Measurements from ENCODE around the gene RUNX3. TPM values are rescaled to one million over a fixed set of nuclear protein-coding genes. Genes with fewer than 3 reads are reported as not detected.

The RUNX3 gene
- polyA plus RNA-seq, 1 donor (not counting 4 experiments of a cell fraction or from before 2014, with no cell fraction given), result not detected

DNA sequence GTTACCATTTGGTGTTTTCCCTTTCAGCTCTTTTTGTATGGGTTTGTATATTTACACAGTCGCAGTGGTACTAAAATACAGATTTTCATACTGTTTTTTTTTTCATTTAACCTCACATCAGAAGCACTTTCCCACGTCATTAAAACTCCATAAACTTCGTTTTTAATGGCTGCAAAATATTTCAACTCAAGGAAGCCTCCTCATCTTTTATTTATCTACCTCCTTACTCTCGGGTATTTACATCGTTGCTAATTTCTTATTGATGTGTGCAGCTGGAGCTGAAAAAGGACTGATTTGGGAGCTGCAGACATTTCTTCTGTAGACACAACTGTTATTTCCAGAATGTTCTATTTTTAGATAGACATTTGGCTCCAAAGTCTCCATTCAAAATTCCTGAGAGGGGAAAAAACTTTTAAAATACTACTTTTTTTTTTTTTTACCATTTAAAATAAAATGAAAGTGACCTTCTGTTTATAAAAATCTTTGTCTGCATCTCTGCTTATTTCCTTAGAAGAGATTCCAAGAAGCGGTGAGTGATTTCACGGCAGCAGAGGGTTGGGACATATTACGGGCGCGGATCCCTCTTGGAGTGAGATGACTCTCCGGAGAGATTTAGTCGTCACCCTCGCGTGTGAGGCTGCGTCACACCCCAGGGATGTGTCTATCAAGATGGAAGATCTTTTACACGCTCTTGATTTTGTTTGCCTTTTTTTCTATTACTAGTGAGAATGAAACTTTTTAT lies 10.1 kb downstream of the RUNX3 start:
- no peaks in the 10 kb centered on the region for H3K9me1 ChIP-seq (ENCODE audit: control insufficient read depth, extremely low read depth, insufficient read depth, low read length)
- no peaks in the 10 kb centered on the region for H3K79me2 ChIP-seq (ENCODE audit: control insufficient read depth, insufficient read depth, low read length)
- TF ChIP-seq EZH2 (IDR thresholded peaks at IDR 0.05; ENCODE audit: low read length), result no peak
- TF ChIP-seq, protein P1, sequence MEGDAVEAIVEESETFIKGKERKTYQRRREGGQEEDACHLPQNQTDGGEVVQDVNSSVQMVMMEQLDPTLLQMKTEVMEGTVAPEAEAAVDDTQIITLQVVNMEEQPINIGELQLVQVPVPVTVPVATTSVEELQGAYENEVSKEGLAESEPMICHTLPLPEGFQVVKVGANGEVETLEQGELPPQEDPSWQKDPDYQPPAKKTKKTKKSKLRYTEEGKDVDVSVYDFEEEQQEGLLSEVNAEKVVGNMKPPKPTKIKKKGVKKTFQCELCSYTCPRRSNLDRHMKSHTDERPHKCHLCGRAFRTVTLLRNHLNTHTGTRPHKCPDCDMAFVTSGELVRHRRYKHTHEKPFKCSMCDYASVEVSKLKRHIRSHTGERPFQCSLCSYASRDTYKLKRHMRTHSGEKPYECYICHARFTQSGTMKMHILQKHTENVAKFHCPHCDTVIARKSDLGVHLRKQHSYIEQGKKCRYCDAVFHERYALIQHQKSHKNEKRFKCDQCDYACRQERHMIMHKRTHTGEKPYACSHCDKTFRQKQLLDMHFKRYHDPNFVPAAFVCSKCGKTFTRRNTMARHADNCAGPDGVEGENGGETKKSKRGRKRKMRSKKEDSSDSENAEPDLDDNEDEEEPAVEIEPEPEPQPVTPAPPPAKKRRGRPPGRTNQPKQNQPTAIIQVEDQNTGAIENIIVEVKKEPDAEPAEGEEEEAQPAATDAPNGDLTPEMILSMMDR (optimal IDR thresholded peaks at IDR 0.05 in 1 of 3, IDR thresholded peaks at IDR 0.05 in 1 of 3, conservative IDR thresholded peaks at IDR 0.05 in 1 of 3; ENCODE audit: extremely low read depth in 1 of 3, insufficient read depth in 2 of 3, low read length in 3 of 3), result no peak
- peaks cover 38% of the 10 kb centered on the region for H3K27me3 ChIP-seq (ENCODE audit: control insufficient read depth, extremely low read depth, insufficient read depth, low read length)
- dilution Hi-C loops (cut with MboI; ENCODE audit: extremely low pct_ligation_motif_present, low sequenced_read_pairs), result loop anchor here (10.0 kb wide), 1 partner anchor 65 kb away; no protein-coding TSS in a partner anchor
- no peak overlapping the region for H3K9ac ChIP-seq (ENCODE audit: control insufficient read depth, extremely low read depth, insufficient read depth, low read length)
- H3K4me3 ChIP-seq (ENCODE audit: control insufficient read depth in 2 of 3, extremely low read depth in 1 of 3, insufficient read depth in 2 of 3, low read depth in 1 of 3, low read length in 3 of 3), result no peak overlapping the region
- DNase-seq (ENCODE audit: low read depth, low spot score) (no peak), FAIRE-seq (no peak)
- H3K4me1 ChIP-seq (ENCODE audit: control insufficient read depth, extremely low read depth, insufficient read depth, low read length), result no peaks in the 10 kb centered on the region
- H3K9me3 ChIP-seq (ENCODE audit: control insufficient read depth, low read depth, low read length), result no peaks in the 10 kb centered on the region
- no peak overlapping the region for H3K27ac ChIP-seq (ENCODE audit: control insufficient read depth, insufficient read depth, low read length)
- no peaks in the 10 kb centered on the region for H3K36me3 ChIP-seq (ENCODE audit: control insufficient read depth in 2 of 2, extremely low read depth in 1 of 2, insufficient read depth in 2 of 2, low read length in 2 of 2)
- no peak overlapping the region for H3K4me2 ChIP-seq (ENCODE audit: control insufficient read depth, extremely low read depth, insufficient read depth, low read depth, low read length)
- H4K20me1 ChIP-seq (ENCODE audit: control insufficient read depth, extremely low read depth, insufficient read depth, low read length), result no peaks in the 10 kb centered on the region
- no peak overlapping the region for H2AFZ ChIP-seq (ENCODE audit: control insufficient read depth, low read length)

DNA sequence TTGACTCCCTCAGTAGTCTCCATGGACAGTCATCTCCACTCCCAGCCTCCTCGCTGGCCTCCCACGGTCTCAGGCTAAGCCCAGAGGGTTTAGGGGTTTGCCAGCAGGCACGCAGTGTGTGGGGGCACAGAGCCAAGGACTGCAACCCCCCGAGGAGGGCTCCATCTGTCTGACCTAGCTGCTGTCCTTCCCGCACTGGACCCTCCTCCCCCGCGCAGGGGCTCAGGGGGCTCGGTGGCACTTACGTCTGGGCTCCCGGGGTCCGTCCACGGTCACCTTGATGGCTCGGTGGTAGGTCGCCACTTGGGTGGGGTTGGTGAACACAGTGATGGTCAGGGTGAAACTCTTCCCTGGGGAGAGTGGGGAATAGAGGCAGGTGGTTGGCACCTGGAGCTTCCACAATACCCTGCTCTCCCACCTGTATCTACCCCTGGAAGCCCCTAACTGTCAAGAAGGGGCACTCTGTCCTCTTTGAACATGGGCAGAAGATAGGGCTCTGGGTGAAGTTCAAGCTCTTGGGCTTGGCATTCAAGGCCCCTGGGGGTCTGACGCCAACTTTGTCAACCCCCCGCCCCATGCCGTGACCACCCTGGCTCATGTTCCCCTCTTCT lies 11.0 kb downstream of the RUNX3 start:
- Histone ChIP-seq H3K9me1 (ENCODE audit: control insufficient read depth, extremely low read depth, insufficient read depth, low read length) (no peaks in the 10 kb centered on the region), H3K36me3 (ENCODE audit: control insufficient read depth in 2 of 2, extremely low read depth in 1 of 2, insufficient read depth in 2 of 2, low read length in 2 of 2) (no peaks in the 10 kb centered on the region), H3K4me2 (ENCODE audit: control insufficient read depth, extremely low read depth, insufficient read depth, low read depth, low read length) (no peak overlapping the region), H3K79me2 (ENCODE audit: control insufficient read depth, insufficient read depth, low read length) (no peaks in the 10 kb centered on the region), H3K4me1 (ENCODE audit: control insufficient read depth, extremely low read depth, insufficient read depth, low read length) (no peaks in the 10 kb centered on the region), H3K4me3 (ENCODE audit: control insufficient read depth in 2 of 3, extremely low read depth in 1 of 3, insufficient read depth in 2 of 3, low read depth in 1 of 3, low read length in 3 of 3) (no peak overlapping the region), H4K20me1 (ENCODE audit: control insufficient read depth, extremely low read depth, insufficient read depth, low read length) (no peaks in the 10 kb centered on the region), H3K27ac (ENCODE audit: control insufficient read depth, insufficient read depth, low read length) (no peak overlapping the region), H3K27me3 (ENCODE audit: control insufficient read depth, extremely low read depth, insufficient read depth, low read length) (peaks cover 31% of the 10 kb centered on the region), H2AFZ (ENCODE audit: control insufficient read depth, low read length) (no peak overlapping the region), H3K9ac (ENCODE audit: control insufficient read depth, extremely low read depth, insufficient read depth, low read length) (no peak overlapping the region), H3K9me3 (ENCODE audit: control insufficient read depth, low read depth, low read length) (no peaks in the 10 kb centered on the region)
- TF ChIP-seq, protein P1 (optimal IDR thresholded peaks at IDR 0.05 in 1 of 3, IDR thresholded peaks at IDR 0.05 in 1 of 3, conservative IDR thresholded peaks at IDR 0.05 in 1 of 3; ENCODE audit: extremely low read depth in 1 of 3, insufficient read depth in 2 of 3, low read length in 3 of 3), result no peak
- TF ChIP-seq EZH2 (IDR thresholded peaks at IDR 0.05; ENCODE audit: low read length), result no peak
- dilution Hi-C loops (cut with MboI; ENCODE audit: extremely low pct_ligation_motif_present, low sequenced_read_pairs), result no loop called here
- no peak for FAIRE-seq
- DNase-seq (ENCODE audit: low read depth, low spot score), result no peak

All from keratinocyte (primary cell).